HG03460 (cell line): ENCODE measurements around the gene BCO2.
"Not testable (repeated sequence)": the region's sequence is repeated elsewhere in the genome, so short reads cannot be mapped to it uniquely, and the experiment has no call there.

Experiments used
- ATAC-seq: cut with Tn5 transposase; IDR thresholded peaks from one replicate; pipeline ENCODE4 v1.9.1; 2021; ENCODE audit not compliant: unreplicated experiment

The BCO2 gene

DNA sequence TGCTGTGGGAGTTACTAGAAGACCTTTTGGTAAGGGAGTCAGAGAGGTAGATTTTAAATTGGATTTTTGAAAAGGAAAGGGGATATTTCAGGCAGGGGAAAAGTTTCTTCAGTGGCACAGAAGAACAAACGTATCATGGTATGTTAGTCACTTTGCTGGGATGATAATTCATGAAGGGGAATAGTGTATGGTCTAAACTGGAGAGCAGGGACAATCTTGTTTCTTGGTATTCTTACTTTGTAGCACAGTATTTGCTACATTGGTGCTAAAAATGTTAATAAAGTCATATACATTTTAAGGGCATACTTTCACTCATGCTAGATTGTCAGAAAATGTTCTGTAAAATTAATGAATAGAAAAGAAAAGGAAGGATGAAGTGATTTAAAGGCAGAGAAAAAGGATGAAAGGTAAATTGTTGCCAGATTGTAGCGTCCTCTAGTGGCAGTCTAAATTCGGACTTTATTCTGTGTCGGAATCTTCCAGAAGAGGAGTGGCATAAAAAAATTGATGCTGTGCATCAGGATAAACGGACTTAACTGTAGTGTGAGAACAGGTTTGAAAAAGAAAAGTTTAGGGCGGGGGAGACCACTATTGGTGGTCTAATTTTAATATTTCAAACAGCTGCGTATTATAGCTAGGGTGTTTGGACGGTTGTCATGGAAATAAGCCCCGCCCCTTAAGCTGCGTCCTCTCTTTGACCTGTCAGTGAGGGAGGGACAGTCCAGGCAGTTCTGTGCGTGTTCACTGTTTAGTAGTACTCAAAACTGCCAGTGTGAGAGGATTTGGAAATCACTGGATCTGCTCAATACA is at the start of gene BCO2:
TSS of gene BCO2 (plus strand) at position 724 of the 810 bp plus-strand sequence. CDS start 90 bp downstream, outside the sequence.
- no peak for ATAC-seq

- no peak for ATAC-seq
These were observed 48.3 kb upstream of the BCO2 start for GRCh38 chr11:112127056-112127455.

GRCh38 chr11:112128483-112129121 is 46.7 kb upstream of the BCO2 start:
- no peak for ATAC-seq

- no peak for ATAC-seq
These were observed 45.7 kb upstream of the BCO2 start for GRCh38 chr11:112129656-112130055.

DNA sequence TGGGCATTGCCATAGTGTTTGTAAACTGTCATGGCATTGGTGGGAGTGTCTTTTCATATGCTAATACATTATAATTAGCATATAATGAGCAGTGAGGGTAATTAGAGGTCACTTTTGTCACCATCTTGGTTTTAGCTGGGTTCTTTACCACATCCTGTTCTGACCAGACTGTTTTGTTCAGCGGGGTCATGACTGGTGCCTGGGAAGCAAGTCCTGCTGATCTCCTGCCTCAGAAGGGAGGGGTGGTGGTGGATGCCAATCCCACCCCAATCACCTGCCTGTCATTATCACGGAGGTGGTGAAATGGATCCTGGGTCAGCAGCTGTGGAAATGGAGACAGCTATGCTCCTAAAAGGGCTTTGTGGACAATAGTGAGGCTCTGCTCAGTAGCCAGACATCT is 42.6 kb upstream of the BCO2 start:
- no peak for ATAC-seq

DNA sequence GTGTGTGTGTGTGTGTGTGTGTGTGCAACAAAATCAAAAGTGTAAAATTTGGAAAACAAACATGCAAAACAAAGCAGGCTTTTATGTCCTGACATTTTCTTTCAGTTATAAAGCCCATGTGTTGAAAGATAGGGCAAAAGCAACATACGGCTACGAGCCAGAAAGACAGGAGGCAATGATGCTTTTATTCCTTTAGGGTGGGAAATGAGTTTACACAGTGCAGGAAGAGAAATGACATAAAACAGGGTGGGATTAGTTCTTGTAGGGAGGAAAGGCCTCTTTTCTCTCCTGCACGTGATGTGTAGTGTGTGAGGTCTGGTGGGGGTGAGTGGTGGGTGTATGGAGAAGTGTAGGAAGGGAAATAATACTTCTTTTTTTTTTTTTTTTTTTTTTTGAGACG is 40.8 kb upstream of the BCO2 start:
- no peak for ATAC-seq

DNA sequence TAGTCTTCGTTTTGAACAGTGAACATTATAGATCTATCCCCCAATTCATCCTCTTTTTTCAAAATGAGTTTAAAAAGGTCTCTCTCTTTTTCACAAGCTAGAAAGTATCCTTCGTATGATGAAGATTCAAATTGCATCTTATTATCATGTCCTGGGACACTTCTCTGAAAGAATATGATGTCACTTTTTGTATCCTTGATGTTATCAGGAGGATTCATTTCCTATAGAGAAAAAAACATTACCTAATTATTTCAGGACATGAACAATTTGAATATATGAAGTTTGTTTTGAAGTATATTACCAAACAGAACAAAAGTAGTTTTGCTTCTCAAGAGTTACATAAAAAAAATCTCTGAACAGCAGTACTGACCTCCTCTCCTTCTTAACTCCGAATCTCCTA is 31.7 kb upstream of the BCO2 start:
- no peak for ATAC-seq

DNA sequence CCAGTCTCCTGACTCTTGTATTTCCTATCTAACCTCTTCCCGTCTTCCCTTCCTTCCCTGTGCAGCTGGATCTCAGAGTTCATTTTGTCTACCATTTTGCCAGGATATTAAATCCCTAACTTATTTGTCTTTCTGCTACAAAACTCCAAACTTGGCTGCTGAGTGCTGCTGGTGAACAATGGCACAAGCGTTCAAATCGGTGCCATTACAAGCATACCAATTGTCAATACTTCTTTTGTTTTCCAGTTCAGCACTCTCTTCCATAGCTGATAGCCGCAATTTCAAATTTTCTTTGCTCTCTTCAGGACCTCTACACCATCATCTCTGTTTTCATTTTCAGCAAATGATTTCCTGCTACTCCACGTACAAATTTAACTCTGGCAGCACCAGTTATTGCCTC is 24.8 kb upstream of the BCO2 start:
- ATAC-seq, result no peak

GRCh38 chr11:112156153-112156955 is 19.0 kb upstream of the BCO2 start:
- no peak for ATAC-seq

DNA sequence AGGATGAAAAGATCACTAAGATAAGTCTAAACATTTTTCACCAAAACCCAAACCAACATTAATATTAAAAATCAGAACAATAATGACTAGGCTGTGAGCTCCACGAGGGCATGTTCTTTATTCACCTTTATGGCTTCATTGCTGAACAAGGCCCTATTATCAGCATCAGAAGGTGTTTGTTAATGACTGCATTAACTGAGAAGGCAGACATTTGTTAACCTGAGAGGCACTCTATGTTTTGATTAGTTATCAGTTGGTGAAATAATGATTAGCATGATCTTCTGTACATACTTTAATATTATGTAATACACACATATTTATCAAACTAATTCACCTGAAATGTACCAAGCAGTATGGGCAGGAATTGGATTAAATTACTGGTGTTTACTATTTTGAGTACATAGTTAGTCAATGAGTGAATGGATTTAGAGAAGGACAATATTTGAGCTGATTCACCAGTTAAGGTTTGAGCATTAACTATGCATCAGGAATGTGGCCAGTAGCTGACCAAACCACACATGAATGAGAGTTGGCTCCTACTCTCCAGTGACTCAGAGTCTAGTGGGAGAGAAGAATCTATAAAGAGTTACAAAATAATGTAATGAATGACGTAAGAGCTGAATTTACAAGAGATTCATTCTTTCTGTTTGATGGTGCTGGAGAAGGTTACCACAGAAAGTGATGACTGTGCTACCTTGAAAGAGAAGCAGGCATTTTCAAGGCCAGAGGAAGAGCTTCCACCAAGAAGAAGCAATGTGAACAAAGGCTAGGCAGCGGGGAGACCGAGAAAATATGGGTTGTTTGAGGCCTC is 18.2 kb upstream of the BCO2 start:
- no peak for ATAC-seq

- ATAC-seq, result no peak
These were observed 15.9 kb upstream of the BCO2 start for GRCh38 chr11:112159098-112160065.

DNA sequence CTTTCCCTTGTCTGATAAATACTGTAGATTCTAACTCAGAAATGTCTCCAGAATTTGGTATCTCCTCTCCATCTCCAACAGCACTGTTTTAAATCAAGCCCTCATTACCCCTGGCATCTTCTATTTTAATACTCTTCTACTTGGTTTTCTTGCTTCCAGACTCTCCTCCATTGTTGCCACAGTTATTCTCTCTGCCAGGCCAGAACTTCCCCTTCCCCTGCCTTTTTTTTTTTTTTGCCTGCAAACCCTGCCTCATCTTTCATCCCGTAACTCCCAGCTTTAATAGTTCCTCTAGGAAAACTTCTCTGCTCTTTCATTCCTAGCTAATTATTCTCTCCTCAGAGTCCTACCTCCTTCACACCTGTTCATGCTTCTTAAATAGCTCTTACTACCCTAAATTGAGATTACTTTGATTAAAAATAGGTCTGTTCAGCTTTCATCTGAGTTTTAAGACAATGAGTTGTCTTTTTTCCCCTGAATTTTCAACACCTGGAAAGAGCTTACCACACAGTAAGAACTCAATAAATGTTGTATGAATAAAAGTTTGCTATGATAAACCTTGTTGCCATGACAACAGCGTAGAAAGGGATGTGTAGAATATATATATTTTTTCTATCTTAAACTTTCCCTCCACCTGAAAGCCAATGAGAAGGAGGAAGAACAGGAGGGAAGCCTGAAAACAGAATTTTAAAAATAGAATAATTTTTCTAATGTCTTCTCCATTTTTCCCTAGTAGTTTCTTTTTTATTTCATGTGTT is 15.0 kb upstream of the BCO2 start:
- no peak for ATAC-seq

GRCh38 chr11:112161012-112161411 is 14.3 kb upstream of the BCO2 start:
- no peak for ATAC-seq

DNA sequence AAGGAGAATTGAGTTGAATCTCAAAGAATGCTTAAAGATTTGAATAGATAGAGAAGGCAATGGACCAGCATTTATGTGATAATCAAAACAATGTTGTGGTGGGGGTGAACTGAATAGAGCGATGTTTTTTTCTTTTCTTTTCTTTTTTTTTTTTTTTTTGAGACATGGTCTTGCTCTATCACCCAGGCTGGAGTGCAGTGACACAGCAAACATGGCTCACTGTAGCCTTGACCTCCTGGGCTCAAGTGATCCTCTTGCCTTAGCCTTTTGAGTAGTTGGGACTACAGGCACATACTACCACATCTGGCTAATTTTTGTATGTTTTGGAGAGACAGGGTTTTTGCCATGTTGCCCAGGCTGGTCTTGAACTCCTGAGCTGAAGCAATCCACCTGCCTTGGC is 13.1 kb upstream of the BCO2 start:
- ATAC-seq, result not testable (repeated sequence)

DNA sequence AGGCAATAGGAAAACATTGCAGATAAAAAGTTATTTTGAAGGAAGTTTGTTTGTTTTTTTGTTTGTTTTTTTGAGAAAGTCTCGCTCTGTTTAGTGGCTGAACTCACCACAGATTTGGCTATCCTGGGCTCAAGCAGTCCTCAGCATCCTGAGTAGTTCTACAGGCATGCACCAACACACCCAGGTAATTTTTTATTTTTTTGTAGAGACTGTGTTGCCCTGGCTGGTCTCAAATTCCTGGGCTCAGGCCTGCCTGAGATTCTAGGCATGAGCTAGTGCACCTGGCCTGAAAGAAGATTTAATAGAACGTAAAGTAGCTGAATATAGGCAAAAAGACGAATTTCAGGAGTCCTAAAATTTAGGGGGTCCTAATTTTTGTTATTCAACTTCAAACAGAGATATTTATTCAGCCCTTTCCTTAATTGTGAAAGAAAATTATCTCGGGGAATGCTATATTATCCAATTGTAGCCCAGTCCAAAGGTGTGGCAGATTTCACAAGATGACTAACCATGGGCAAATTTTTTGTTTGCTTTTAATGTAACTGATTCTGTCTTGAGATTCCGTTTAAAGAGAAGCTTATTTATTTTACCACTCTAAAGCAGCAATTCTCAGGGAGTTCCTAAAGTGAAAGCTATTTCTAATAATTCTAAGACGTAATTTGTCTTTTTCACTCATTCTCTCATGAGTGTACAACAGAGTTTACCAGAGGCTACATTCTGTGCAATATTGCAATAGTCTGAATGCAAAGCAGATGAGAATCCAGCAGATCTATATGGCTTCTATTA is 12.4 kb upstream of the BCO2 start:
- no peak for ATAC-seq

- no peak for ATAC-seq
These were observed 11.2 kb upstream of the BCO2 start, which contains the start of gene IL18 for GRCh38 chr11:112163875-112164685. Gene IL18 (minus strand): TSS chr11:112164094. CDS start chr11:112155053, 9,041 bp downstream.

DNA sequence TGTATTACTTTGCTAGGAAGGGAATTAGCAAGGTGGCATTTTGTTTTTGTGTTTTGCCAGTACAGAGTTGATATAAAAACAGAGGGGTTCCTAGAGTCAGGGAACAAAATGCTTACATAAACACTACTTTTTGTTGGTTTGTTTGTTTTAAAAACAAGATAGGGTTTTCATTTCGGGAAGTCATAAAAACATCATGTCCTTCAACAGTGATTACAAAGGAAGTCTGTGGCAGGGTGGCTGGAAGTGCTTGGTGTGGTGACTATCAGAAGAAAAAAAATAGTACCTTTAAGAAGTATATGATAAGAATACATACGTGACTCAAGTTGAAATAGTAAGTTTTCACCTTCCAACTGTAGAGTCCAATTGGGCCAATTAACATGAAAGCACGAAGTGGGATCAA is 10.3 kb upstream of the BCO2 start:
- no peak for ATAC-seq
